VCaP (cell line): ENCODE data around the gene TGFBR1.

Source experiments
- H3K27ac ChIP-seq: fragments of 450-650 bp; 2 replicates; pipeline ENCODE4 v1.5.1; 2017
- TF ChIP-seq, protein P1 (sequence below): fragments of 450-650 bp; conservative IDR thresholded peaks from 2 replicates; pipeline ENCODE4 v1.5.1; 2017; ENCODE audit warnings: mild to moderate bottlenecking, moderate library complexity

TGFBR1 gene

DNA sequence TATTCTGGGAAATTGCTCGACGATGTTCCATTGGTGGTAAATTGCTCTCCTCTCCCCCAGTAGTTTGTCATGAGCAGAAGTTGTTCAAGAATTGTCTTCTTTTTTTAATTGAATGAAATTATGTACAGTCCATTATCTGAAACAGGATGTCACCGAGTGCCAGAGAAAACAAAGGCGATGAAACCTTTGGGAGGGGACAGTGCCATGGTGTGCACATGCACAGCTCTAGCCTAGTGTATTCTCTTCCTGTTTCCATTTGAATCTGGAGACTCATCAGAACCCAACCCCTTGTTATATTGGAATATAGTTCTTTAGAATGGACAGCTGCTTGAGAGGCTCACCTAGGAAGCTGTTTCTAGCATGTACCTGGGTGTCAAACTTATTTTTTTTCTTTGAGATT, 41.7 kb downstream of the TGFBR1 start:
- no peak overlapping the region for H3K27ac ChIP-seq
- TF ChIP-seq, protein P1, sequence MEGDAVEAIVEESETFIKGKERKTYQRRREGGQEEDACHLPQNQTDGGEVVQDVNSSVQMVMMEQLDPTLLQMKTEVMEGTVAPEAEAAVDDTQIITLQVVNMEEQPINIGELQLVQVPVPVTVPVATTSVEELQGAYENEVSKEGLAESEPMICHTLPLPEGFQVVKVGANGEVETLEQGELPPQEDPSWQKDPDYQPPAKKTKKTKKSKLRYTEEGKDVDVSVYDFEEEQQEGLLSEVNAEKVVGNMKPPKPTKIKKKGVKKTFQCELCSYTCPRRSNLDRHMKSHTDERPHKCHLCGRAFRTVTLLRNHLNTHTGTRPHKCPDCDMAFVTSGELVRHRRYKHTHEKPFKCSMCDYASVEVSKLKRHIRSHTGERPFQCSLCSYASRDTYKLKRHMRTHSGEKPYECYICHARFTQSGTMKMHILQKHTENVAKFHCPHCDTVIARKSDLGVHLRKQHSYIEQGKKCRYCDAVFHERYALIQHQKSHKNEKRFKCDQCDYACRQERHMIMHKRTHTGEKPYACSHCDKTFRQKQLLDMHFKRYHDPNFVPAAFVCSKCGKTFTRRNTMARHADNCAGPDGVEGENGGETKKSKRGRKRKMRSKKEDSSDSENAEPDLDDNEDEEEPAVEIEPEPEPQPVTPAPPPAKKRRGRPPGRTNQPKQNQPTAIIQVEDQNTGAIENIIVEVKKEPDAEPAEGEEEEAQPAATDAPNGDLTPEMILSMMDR = no peak

DNA sequence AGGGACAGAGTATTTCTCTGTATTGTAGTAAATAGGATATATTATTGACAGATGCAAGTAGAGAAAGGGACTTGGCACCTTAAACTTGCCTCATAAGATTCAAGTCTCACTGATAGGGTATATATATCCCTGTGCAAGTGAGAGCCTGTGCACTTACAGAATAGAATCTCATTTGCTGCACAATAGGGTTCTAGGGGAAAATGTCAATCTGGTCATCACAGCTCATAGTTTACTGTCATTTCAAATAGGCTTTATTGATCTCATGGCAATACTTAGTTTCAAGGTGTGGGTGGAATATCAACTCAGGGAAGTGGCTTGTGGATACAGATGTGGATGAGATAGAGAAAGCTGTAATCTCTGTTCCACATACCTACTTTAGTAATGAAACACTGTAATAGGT, 42.3 kb downstream of the TGFBR1 start:
- TF ChIP-seq, protein P1 = no peak
- H3K27ac ChIP-seq = no peak overlapping the region

DNA sequence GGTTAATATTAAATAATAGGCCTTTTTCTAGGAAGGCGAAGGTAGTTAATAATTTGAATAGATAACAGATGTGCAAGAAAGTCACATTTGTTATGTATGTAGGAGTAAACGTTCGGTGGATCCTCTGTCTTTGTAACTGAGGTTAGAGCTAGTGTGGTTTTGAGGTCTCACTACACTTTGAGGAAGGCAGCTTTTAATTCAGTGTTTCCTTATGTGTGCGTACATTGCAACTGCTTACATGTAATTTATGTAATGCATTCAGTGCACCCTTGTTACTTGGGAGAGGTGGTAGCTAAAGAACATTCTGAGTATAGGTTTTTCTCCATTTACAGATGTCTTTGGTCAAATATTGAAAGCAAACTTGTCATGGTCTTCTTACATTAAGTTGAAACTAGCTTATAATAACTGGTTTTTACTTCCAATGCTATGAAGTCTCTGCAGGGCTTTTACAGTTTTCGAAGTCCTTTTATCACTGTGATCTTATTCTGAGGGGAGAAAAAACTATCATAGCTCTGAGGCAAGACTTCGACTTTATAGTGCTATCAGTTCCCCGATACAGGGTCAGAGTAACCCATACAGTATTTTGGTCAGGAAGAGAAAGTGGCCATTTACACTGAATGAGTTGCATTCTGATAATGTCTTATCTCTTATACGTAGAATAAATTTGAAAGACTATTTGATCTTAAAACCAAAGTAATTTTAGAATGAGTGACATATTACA, 45.7 kb downstream of the TGFBR1 start:
- no peak overlapping the region for H3K27ac ChIP-seq
- TF ChIP-seq, protein P1 = no peak

DNA sequence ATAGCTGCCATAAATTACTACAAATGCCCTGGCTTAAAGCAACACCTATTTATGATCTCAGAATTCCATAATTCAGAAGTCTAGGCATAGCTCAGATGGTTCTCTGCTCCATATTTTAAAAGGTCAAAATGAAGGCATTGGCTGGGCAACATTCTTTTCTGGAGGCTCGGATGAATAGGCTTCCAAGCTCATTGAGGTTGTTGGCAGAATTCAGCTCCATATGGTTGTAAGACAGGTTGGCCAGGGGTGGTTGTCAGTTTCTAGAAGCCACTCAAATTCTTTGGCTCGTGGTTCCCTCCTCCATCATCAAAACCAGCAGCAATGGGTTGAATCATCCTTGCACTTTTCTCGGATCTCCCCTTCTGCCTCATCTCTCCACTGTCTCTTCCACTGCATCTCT, 49.4 kb downstream of the TGFBR1 start:
- H3K27ac ChIP-seq = no peak overlapping the region
- TF ChIP-seq, protein P1 = no peak

DNA sequence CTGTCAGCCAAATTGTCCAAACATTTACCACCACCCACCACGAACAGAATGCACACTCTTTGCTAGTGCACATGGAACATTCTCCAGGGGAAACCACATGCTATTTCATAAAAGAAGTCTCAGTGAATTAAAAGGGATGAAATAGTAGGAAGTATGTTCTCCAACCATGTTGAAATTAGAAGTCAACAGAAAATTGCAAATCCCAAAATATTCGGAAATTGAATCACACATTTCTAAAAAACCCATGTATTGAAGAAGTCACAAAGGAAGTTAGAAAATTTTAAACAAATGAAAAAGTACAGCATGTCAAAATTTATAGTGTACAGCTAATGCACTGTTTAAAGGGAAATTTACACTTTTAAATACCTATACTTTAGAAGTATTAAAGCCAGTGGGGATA, 50.8 kb downstream of the TGFBR1 start:
- TF ChIP-seq, protein P1 = no peak
- H3K27ac ChIP-seq = no peak overlapping the region

DNA sequence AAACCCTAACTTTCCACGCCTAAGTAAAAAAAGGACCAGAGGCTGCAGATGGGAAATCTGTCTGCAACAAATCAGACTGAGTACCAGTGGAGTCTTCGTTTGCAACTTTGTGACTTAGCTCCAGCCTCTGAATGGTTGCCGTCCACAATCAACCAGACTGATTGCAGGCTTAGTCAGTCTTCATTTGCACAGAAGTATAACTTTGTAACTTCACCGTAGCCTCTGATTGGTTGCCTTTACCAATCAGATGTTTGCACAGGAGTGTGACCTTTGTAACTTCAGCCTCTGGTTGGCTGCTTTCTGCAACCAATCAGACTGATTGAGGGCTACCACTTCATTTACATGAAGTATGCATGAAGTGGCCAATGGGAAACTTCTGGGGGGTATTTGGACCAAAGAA, 53.7 kb downstream of the TGFBR1 start:
- TF ChIP-seq, protein P1 = no peak

DNA sequence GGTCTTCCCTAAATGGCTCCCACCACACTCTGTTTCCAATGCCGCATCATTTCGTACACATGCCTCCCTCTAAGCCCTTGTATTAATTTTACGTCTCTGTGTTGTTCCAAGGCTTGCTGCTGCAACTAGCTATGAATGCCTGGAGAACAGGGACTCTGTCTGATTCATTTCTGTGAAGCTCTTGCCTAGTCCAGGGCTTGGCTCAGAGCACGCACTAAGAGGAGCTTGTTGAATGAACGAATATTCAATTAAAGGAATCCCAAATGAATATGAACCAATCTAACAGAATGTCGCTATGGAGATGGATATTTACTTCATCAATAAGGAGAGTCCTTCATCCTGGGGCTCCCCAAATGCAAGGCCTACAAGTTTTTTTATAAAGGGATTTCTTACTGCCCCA, 55.3 kb downstream of the TGFBR1 start:
- H3K27ac ChIP-seq = no peak overlapping the region
- TF ChIP-seq, protein P1 = no peak

More for the DNA sequence above, 53.7 kb downstream of the TGFBR1 start:
- no peak overlapping the region for H3K27ac ChIP-seq
